ENCODE measurements around the gene EPC2.
"Not testable (repeated sequence)": the region's sequence is repeated elsewhere in the genome, so short reads cannot be mapped to it uniquely, and the experiment has no call there.

Gene EPC2

DNA sequence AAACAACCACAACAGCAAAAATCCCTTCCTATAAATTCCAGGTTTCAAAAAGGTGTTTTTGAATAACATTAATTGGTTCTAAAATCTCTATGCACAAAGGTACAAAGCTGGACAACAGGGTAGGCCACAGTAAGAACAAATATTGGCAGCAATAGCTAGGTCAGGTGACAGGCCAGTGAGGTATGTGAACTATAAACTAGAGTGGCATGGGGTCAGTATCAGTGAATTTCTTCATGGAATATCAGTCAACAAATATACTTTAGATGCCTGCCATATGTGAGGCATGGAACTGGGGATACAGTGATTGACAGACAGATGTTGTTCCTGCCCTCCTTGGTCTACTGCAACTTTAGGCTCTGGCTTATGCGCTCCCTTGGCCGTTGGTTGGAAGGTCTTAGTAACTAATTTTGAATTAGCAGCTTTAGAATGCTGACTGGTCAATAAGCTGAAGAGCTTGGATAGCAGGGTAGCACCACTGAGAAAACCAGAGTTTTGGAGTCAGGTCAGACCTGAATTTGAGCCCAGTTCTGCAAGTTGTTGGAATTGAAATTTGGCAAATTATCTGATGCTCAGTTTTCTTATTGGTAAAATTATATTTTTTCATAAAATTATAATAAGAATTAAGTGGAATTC lies 2.3 kb upstream of the EPC2 start:
- DNase-seq = no peak

DNA sequence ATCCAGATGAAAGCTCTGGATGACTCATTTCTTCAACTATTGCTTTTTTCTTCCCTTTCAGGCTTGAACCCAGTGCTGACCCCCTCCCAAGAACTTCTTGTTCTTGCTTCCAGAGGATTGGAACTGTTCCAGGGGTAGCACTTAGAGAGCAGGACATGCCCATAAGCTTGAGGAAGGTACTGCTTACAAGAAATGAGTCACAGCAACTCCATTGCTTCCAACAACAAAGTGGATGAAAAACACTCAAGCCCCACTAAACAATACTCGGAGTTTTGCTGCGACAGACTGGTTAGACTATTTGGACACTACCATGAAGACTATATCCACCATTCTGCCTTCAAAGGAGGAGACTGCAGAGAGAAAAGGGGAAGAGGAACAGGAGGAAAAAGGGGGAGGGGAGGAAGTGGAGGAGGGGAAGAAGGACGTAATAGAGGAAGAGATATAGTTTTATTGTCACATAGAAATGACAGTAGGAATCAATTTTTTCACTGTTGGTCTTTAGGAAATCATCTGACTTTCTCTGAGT lies 1.6 kb upstream of the EPC2 start:
- DNase-seq = peak; percentile 33 to 74 (median 66)

DNA sequence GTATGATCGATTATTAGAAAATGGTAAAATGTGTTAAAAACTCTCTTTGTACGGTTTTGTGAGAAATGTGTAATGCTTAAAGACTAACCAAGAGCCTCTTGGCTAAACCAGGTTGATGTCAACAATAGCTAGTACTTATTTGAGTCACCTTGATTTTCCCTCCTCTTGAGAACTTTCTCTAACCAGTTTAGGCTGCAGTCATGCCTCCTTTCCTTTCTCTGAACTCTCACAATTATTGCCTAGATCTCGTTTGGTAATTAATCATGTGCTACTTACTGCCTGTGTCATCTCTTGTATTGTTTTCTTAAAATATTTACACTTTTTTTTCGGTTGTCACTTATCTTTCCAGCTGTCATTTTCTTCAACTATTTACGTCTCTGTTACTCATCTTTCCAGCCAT lies 1.1 kb upstream of the EPC2 start:
- peak in 1 of 4 experiments; percentile 28 for DNase-seq

DNA sequence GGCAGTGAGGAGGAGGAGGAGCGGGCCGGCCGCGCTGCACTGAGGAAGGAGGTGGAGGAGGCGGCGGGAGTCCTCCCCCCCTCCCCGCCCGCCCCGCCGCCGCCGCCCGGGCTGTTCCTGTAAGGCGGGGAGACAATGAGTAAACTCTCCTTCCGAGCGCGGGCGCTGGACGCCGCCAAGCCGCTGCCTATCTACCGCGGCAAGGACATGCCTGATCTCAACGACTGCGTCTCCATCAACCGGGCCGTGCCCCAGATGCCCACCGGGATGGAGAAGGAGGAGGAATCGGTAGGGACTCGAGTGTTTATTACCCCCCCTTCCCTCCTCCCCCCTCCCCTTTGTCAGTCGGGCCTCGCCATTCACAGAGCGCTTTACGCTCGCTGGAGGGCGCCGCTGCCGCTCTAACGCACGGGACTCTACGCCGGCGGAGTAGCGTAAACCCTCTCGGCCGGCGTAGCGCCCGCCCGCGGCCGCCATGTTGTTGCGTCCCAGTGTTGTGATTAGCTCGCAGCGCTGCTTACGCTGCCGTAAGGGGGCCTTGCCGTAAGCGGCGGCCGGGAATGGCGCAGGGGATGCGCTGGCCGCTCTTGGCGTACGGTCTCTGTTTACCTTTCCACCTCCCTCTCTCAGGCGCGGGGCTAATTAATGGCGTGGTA lies 460 bp downstream of the EPC2 start:
- peak; percentile 93 to 97 (median 96) for DNase-seq

DNA sequence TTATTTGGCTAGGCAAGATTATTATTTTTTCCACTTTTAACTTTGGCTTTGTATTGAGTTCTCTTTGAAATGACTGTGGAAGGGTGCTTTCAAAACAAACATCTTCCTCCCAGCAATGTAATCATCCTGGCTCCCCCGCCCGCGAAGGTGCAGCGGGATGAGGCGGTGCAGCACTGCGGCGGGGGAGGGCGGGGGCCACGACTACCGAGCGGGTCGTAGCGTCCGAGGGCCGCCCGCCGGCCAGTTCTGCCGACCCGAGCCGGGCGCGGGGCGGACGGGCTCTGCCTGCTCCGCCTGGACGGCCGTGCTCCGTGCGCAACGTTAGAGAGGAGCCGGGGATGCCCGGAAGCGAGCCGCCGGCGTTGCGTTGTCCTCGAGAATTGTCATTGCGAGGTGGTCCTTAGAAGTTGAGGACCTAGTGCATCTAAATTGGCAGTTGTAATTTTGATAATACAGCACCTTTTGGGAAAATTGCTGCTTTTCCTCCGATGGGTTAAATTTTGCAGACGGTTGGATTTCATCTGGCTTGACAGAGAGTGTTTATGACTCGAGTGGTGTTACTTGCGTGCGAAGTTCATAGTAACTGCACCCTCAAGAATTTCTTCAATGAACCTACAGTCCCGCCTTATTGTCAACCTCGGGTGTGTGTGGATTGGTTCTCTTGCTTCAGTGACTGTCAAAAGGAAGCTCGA lies 1.1 kb downstream of the EPC2 start:
- peak; percentile 75 to 91 (median 80) for DNase-seq

DNA sequence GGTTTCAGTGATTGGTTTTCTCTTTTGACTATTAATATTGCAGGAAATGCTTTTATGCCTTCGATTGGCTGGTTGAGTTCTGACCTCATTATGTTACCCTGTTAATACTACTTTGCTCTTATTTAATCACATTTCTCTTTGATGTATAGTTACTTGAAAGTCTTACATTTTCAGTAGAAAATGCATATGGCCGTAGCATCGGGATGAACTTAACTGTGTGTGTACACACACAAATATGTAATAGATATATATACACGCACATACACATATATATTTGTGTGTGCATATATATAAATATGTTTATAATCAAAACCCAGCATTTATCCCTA lies 1.6 kb downstream of the EPC2 start:
- no peak for DNase-seq

DNA sequence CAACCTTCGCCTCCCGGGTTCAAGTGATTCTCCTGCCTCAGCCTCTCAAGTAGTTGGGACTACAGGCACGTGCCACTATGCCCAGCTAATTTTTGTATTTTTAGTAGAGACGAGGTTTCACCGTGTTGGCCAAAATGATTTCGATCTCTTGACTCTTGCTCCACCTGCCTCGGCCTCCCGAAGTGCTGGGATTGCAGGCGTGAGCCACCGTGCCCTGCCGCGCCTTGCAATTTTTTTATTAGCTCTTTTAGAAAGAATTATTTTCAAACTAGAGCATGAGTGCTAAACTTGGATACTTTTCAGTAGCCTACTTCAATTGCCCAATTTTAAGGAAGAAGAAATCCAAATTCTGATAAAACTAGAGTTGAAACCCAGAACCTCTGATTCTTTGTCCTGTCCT lies 3.2 kb downstream of the EPC2 start:
- DNase-seq = not testable (repeated sequence)

DNA sequence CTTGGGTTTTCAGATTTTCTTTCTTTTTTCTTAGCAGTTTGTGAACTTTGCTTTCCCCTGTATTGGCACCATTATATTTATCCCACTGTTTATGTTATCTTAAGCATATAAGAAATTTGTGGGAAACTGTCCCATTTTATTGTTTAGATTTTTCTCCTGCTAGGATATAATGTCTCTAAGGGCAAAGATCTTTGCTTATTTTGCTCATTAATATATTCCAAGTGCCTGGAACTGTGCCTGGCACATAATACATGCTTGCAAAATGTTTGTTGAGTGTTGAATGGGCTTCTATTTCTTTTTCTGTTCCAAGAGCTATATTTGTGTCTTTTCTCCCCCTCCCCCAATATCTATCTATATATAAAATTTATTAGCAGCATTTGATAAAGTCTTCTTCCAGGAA lies 5.4 kb downstream of the EPC2 start:
- no peak for DNase-seq

DNA sequence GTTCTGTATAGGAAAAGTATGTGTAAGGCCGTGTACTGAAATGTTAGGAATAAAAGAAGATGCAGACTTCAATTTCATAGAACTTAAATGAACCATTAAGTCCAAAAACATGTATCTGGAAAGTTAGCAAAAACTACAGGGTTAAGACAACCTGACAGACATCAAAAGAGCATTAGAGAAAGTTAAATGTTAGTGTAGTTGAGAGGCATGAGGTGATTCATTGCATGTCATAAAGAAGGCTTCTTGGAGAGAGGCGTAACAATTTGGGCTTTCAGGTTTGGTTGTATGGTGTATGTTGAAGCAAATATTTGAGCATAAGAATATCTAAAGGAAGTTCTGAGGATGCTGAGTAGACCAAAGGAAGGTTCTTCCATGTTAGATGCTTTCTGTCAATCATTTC lies 6.3 kb downstream of the EPC2 start:
- no peak for DNase-seq

DNA sequence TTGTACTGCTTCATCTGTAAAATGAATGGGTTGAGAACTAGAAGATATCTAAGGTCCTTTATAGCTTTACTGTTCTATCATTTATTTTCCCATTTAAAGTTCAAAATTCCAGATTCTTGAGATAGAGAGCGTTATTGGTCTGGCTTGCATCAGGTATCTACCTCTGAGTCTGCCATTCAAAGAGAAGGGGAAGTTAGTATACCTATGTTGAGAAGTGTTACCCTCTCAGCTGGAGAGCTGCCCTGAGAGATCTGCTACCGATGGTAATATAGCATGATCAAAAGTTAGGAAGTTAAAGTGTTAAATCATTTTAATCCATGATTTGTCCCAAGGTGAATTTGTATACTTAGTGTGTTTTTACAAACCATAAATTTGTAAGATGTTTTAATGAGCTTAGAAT lies 7.4 kb downstream of the EPC2 start:
- no peak for DNase-seq

DNA sequence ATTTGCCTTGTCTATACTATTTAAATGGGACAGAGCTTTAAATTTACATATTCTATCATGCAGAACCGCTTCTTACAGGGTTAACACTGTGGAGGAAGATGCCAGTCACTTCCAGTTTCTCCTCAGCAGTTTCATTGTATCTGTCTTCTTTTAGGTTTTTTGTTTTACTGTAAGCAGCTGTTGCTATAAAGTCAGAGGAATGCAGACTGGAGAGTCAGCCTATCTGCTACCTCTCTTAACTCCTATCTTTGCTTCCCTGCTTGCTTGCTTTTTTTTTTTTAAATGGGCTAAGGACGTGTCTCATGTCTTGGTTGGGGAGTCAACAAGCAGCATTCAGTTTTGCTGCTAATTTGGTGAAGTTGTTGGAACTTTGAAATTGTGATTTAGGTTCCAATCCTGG lies 8.9 kb downstream of the EPC2 start:
- peak in 1 of 4 experiments; percentile 10 for DNase-seq

DNA sequence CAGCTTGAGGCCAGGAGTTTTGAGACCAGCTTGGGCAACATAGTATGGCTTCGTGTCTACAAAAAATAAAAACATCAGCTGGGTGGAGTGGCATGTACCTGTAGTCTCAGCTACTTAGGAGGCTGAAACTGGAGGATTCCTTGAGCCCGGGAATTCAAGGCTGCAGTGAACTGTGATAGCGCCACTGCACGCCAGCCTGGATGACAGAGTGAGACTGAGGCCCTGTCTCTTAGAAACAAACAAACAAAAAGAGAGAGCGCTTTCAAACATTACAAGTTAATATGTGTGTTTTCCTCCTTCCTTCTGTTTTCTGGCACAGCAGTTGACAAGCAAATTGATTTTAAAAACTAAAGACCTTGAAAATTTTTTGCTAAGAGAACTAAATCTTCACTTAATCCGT lies 9.9 kb downstream of the EPC2 start:
- no peak for DNase-seq

DNA sequence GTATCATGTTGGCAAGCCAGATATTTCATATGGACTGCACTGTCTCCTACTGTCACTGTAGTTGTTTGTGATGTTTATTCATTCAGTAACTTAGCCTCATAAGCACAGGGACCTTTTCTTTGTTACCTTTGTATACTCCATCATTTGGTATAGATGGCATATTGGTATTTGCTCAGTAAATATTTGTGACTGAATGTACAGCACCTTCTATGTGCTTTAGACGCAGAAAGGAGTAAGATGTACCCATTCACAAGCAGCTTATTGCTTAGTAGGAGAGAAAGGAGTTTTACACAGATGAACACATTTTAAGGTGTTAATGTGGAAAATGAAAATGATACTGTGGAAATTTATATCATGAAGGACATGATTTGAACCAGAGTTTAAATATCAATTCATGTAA lies 12.0 kb downstream of the EPC2 start:
- DNase-seq = no peak

DNA sequence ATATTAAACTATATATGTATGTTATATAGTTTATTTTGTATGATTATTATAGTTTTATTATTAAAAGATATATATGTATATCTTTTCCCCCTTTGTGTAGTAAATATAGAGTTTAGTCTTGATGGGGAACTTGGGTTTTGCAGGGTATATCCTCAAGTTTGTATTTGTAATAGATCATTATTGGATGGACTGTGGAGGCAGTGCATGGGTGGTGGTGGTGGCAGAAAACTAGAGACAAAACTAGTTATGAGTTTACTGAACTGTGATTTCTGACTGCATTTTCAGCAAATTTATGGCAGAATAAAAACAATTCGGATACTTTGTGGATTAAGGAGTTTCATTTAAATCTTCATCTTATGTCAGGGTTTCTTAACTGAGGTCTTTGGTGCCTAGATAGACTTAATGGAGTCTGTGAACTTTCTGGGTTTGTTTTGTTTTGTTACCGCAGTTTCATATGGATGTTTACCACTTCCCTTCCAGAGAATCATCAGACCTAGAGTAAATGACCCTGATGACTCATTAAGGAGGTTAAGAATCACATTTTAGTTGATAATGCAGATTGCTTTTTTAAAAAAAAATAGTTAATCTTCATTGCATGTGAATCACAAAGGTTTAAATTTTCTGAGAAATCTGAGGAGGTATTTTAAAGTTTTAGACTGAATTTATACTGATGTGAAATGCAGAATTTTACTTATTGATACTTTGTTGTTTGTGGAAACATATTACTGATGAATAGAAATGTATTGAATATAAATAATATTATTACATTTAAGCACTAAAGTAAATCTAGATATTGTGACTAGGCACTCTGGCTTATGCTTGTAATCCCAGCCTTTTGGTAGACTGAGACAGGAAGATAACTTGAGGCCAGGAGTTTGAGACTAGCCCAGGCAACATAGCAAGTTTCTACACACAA lies 14.5 kb downstream of the EPC2 start:
- peak; percentile 38 to 87 (median 68) for DNase-seq

DNA sequence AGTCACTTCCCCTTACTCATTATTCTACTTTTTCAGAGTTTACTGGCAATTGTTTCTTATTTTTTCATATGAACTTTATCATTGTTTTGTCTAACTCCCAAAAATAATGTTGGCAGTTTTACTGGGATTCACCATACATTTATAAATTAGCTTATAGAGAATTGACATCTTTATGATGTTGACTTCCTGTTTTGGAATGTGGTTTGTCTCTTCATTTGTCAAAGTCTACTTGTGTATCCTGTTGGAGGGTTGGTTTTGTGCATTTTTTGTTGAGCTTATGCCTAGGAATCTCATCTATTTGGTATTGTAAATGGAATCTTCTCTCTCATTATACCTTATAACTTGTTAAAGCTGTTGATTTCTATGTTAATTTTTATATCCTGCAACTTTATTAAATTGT lies 16.4 kb downstream of the EPC2 start:
- DNase-seq = no peak

DNA sequence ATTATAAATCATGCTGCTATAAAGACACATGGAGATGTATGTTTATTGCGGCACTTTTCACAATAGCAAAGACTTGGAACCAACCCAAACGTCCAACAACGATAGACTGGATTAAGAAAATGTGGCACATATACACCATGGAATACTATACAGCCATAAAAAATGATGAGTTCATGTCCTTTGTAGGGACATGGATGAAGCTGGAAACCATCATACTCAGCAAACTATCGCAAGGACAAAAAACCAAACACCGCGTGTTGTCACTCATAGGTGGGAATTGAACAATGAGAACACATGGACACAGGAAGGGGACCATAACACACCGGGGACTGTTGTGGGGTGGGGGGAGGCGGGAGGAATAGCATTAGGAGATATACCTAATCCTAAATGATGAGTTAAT lies 17.8 kb downstream of the EPC2 start:
- DNase-seq = not testable (repeated sequence)

DNA sequence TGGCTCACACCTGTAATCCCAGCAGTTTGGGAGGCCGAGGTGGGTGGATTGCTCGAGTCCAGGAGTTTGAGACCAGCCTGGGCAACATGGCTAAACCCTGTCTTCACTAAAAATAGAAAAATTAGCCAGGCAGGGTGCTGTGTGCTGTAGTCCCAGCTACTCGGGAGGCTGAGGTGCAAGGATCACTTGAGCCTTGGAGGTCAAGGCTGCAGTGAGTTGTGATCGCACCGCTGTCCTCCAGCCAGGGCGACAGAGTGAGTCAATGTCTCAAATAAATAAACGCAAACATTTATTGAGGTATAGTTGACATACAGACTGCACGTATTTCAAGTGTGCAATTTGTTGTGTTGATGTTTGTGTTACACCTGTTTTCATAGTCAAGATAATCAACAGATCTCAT lies 19.7 kb downstream of the EPC2 start:
- no peak for DNase-seq

DNA sequence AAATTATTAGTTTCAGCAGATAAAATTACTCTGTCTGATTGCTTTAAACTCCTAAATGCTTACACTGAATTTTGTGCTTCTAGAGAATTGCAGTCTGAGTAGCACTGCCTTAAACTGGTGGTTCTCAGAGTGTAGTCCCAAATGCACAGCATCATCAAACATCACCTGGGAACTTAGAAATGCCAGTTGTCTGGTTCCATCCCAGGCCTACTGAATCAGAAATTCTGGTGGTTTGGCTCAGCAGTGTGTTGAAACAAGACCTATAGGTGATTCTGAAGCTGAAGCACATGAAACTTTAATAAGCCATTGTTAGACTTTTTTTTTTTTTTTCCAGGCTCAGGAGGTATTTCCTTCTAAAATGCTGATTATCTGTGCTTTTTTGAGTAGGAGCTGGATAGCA lies 22.0 kb downstream of the EPC2 start:
- DNase-seq = no peak

DNA sequence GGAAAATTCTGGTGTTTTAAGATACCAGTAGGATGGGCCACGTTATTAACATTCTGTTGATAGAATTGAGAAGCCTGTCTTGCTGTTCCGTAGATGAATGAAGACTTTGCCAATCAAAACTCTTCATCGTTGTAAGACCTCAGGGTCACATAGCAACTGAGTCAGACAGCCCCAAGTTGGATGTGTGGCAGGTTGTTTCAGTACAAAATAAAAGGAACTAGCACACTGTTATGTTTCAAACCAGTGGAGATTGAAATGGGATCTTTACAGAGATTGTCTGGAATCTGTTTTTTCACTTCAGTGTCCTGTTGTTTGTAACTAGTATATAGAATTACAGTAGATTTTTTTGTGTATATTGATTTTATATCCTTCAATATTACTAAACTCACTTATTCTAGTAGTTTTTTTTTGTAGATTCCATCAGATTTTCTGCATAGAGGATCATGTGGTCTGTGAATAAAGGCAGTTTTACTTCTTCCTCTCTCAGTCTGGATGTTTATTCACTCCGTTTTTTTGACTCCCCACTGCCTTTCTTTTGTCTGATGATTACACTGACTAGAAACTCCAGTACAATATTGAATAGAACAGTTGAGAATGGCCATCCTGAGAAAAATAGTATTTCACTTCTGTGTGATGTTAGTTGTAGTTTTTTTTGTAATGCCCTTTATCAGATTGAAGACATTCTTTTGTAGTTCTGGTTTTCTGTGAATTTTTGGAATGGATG lies 22.7 kb downstream of the EPC2 start:
- DNase-seq = peak in 1 of 4 experiments; percentile 32

DNA sequence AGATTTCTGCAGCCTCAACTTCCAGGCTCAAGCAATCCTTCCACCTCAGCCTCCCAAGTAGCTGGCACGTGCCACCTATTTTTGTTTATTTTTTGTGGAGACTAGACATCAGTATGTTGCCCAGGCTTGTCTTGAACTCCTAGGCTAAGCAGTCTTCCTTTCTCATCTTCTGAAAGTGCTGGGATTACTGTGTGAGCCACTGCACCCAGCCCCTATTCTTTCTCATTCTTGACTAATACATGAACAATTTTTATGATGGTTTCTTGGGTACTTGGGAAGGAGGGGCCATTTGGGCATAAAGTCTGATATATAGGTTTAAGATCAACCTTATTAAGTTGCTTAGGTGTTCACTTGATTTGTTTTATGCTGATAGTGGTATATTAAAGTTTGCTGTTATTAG lies 26.2 kb downstream of the EPC2 start:
- DNase-seq = no peak

DNA sequence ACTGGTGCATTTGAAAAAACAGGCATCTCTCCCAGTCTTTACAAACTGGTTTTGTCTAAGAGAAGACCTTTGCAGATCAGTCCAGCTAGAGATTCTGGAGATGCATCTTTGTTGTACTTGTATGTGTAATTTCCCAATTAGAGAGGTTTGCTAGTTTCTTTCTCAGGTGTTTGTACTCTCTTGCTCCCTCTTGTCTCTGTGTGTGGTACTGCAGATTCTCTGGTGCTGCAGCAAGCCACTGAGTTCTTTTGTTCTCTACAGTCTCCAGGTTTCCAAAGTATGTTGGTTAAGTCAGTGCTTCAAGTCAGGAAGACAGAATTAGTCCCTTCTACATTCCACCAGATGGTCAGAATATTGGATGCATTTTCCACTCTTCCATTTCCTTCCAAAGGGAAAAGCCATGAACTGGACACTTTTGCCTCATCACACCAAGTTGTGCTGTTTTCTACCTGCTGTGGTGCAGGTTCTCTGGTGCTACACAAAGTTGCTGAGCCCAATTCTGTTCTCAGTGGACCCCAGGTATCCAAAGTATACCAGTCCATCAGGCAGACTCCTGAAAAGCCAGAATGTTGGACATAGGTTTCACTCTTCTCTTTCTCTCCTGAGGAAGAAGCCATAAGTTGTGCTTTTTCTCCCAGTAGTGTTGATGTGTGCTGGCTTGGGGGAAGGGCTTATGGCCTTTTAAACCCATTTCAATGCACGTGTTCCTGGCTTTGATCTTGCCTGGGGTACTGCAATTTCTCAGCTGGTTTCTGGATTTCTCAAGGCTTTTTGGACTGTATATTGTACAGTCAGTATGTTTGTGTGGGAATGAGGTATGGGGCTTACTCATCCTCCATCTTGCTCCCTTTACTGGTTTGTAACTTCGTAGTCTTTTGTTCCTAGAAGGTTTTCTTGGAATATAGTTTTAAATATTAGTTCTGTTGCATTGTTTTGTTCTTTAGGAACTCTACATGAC lies 29.8 kb downstream of the EPC2 start:
- DNase-seq = peak in 3 of 4 experiments; percentile 18 to 32 (median 18)

Measured in suppressor macrophage (primary cell).